GM18951 (cell line): ENCODE results near the gene PEX10.
"Not testable (repeated sequence)": the region's sequence is repeated elsewhere in the genome, so short reads cannot be mapped to it uniquely, and the experiment has no call there.

ENCODE experiments used
- POLR2A ChIP-seq: IDR thresholded peaks from 4 replicates; pipeline ENCODE4 v1.6.1; 2011; ENCODE audit warnings: mild to moderate bottlenecking; ENCODE audit not compliant: insufficient read length, insufficient read depth; ENCODE audit errors: extremely low read depth
- in situ Hi-C: fragments of 300-500 bp; cut with MboI; formaldehyde crosslinking; loops from one replicate; pipeline ENCODE4 v1.12.0; 2022; ENCODE audit warnings: low sequenced_read_pairs, mixed read lengths, inconsistent platforms; ENCODE audit not compliant: unreplicated experiment

Gene PEX10

DNA sequence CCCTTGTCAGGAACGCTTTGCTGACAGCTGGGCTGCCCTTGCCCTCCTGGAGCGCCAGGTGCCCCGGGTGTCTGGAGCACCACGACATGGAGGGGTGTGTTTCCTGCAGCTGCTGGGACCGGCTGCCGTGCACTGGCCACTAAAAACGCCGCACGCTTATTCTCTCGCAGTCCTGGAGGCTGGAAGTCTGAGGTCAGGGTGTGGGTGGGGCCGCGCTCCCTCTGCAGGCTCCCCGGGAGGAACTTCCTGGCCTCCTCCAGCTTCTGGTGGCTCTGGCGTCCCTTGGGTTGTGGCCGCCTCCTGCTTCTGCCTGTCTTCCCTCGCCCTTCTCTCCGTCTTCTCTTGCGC lies 35.7 kb upstream of the PEX10 start:
- in situ Hi-C loops, result no loop called here
- TF ChIP-seq POLR2A, result no peak

DNA sequence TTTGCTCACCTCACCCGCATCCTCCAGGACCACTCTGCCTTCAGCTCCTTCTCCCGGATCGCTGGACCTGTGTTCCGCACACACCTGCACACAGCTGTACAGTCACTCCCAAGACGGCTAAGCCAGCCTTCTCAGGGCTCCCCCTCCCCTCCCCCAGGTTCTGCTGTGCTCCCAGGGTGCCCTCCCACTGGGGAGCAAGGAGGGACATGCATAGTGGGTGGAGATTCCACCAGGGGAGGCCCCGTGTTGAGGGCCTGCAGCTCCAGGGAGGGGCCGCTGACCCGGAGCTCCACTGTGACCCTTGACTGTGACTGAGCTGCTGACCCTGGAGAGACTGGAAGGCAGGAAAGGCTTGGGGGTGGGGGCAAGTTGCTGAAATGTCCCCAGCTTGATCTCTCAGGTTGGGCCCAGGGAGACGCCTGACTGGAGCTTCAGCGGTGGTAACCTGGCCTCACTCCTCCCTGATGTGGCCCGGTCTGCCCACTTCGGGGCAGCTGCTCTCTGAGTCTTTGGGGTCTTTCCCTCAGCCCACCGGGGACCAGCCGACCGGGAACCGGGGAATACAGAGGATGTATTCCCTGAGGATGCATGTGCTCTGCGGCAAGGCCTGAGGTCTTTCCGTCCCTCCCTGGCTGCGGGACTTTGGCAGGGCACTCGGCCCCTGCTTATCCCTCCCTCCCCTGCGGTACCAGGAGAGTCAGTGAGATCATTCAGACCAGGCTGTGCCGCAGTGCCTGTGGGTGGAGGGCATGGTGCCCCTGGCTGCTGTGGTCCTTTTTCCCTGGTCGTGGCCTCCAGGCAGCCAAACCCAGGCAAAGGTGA lies 35.1 kb upstream of the PEX10 start:
- in situ Hi-C loops, result no loop called here
- TF ChIP-seq POLR2A, result no peak

DNA sequence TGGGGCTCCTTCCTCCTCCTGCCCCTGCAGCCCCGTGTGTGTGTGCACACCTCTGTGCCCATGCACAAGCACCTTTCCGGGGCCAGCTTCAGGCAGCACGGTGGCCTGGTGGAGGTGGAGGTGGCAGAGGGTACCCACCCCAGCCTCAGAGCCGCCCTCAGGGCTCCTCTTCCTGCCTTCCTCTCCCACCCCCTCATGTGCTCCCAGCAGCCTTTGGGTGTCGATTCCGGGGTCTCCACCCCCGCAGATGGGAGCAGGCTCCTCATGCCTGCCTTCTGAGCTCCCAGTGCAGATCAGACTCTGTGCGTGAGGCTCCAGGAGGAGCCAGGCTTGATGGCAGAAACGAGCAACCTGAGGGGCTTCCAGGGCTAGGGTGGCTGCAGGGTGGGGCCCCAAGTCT lies 34.5 kb upstream of the PEX10 start:
- in situ Hi-C loops, result no loop called here

DNA sequence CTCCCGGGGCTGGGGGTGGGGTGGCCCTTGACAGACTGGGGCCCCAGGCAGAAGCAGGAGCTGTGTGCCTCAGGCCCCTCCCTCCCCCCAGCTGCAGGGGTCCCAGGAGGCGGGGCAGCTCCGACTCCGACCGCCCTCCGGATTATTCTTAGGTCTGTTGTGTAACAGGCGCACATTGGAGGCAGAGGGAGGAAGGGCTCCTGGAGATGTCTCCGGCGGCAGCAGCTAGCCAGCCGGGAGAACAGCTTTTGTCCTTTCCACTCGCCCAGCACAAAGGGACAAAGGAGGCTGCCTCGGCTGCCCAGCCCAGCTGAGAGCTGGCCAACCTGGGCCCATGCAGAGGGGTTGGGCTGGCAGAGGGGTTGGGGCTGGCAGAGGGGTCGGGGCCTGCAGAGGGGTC lies 34.0 kb upstream of the PEX10 start:
- TF ChIP-seq POLR2A, result no peak
- in situ Hi-C loops, result no loop called here

More for the DNA sequence above, 34.5 kb upstream of the PEX10 start:
- no peak for TF ChIP-seq POLR2A

DNA sequence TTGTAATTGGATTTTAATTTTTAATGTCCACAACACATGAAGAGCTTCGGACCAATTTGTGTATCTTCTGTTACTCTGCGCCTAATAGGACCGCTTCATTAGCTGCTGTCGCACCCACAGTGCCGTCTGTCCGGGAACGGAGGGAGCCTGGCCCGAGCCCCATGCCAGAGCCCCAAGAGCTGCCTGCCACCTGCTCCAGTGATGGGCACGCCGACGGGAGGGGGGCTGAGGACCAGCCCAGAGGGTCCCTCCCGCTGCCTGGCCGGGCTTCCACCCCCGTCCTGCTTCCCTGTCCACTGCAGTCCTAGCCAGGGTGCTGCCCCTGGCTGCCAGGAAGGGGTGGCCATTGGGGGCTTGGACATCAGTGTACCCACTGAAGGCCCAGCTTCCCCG lies 33.5 kb upstream of the PEX10 start:
- no peak for TF ChIP-seq POLR2A
- in situ Hi-C loops, result no loop called here

DNA sequence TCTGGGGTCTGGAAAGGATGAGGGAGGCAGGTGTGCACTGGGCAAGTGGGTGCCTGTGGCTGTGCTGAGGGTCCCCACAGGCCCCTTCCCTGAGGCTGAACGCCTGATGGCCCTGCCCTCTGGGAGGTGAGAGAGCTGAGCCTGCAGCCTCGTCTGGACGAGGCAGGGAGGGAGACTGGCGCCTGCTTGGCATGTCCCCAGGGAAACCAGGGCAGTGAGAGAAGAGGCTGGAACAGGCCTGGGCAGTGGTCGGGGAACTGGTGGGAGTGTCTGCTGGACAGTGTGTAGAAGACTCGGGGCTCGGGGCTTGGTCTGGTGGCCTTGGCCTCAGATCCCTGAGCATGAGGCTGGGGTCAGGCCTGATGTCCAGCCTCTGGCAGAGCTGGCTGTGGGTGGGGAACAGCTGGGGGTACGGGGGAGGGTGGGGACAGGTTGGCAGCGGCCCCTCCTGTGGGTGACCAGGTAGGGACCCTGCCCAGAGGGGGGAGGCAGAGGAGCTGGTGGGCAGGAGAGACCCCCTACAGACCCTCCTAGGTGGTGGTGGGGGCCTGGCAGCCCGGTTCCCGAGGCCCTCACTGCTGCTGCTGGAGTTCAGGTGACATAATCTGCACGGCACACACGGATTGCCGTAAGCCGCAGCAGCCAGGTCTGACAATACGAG lies 32.9 kb upstream of the PEX10 start:
- in situ Hi-C loops, result no loop called here

DNA sequence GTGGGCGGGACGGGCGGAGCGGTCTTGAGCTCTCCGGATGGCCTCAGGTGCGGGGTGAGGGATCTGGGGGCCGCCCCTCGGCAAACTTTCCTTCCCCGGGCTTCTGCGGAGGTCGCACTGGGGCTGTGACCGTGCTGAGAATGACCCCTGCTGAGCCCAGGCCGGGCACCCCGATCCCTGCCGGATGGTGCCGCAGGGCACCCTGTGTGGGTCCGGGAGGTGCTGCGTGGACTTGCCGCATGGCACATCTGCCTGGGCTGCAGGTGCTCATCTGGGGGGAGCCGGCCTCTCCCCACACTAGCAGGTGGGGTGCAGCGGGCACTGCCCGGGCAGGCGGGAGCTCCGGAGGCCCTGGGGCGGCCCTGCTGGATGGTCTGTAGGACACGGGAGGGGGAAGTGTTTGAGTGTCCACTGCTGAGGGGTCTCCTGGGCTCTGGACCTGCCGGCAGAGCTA lies 31.8 kb upstream of the PEX10 start:
- in situ Hi-C loops, result no loop called here
- TF ChIP-seq POLR2A, result no peak

More for the DNA sequence above, 32.9 kb upstream of the PEX10 start:
- TF ChIP-seq POLR2A, result no peak

DNA sequence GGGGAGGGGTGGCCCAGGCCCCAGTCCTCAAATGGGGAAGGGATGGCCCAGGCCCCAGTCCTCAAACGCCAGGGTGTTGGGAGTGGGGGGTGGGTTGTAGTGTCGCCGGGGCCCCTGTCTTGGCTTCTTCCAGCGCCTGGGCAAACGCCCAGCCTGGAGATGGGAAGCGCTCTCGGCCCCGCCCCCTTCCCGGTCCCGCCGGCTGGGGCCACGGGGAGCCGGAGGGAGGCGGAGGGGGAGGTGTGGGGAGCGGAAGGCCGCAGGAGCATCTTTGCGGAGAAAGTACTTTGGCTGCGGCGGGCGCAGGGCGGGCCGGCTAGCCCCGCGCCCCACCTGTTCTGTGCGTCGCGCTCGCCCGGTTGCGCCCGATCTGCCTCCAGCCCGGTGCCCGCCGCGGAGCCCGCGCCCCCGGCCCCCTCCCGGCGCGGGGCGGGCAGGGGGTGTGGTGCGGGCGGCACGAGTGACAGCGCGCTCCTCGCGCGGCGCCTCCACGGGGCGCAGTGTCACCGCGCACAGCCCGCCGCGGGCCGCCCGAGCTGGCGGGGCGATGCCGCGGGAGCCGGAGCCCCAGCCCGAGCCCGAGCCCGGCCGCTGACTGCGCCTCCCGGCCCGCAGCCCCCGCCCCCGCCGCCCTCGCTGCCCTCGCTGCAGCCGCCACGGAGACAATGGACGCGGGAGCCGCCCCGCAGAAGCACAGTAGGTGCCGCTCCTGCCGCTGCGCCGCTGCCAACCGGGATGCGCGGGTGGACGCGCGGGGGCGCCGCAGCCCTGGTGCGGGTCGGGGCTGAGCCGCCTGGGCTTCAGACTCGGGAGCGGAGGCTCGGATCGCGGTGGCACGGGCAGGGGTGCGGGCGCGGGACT lies 31.1 kb upstream of the PEX10 start:
- no peak for TF ChIP-seq POLR2A
- in situ Hi-C loops, result no loop called here

DNA sequence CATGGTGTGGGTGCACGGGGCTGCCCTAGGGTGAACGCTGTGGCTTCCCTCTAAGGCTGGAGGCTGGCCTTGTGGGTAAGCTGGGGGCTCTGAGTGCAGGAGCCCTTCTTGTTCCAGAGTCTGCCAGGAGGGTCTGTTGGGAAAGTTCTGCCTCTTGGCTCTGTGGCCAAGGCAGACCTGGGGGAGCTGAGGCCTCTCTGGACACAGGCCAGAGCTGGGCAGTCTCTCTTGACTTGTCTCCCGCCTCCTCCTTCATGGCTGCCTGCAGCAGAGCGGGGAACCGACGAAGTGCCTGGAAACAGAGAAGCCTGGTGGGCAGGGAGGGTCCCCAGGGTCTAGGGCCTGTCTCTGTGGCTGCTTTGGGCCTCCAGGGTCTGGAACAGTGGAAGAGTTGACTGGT lies 30.3 kb upstream of the PEX10 start:
- in situ Hi-C loops, result no loop called here
- no peak for TF ChIP-seq POLR2A

DNA sequence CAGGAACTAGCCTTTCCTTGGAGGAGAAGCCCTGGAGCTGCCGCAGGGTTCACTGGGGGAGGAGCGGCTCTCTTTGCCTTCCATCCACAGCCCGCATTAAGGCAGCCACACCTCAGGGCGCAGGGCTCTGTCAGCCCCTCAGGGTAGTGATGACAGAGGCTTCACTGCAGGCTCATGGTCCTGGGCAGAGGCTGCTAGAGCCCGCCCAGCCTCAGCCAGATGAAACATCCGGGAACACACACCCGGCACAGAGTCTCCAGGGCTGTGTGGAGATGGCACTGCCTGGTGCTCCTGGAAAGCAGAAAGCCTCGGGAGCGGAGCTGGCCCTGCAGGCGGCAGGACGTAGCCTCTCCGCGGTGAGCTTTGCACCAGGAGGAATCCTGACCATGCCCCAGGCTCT lies 29.4 kb upstream of the PEX10 start:
- in situ Hi-C loops, result no loop called here

DNA sequence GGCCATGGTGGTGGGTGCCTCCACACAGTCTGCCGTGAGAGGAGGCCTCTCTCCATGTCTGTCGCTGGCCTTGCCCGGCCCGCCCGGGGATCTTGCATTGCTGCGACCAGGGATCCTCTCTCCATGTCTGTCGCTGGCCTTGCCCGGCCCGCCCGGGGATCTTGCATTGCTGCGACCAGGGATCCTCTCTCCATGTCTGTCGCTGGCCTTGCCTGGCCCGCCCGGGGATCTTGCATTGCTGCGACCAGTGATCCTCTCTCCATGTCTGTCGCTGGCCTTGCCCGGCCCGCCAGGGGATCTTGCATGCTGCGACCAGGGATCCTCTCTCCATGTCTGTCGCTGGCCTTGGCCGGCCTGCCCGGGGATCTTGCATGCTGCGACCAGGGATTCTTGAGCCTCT lies 28.0 kb upstream of the PEX10 start:
- in situ Hi-C loops, result not testable (repeated sequence)

More for the DNA sequence above, 29.4 kb upstream of the PEX10 start:
- no peak for TF ChIP-seq POLR2A

DNA sequence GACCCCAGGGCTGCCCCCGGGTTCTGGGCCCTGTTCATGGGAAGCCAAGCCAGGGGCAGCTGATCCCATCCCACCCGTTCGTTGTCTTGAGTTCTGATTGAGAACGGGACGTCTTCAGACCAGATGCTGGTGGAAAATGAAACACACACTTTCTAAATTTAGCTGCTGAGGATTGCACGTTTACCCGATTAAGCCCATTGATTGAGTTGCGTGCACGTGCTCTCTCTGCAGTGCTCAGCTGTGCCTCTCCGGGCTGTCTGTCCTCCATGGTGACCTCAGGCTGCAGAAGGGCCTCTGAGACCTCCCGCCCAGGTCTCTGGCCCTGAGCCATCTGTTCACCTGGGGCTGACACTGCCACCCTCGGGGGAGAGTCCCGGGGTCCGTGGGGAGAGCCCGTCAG lies 27.0 kb upstream of the PEX10 start:
- no peak for TF ChIP-seq POLR2A

DNA sequence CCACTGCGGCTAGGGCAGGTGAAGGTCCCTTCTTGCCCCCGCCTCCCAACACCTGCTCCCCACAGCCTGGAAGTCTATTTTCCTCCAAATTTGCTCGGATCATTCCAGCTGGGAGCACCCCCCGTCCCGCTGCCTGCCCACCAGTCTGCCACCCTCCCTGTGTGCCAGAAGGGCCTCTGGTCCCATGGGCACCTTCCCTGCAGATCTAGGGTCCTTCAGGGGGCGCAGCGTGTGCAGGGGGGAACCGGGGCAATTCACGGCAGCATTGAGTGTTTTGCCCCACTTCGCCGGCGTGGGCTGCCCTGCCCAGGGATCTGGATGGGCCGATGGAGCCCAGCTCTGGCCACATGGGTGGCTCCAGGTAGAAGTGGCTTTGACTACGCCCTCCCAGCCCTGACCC lies 26.3 kb upstream of the PEX10 start:
- TF ChIP-seq POLR2A, result no peak
- in situ Hi-C loops, result no loop called here

More for the DNA sequence above, 27.0 kb upstream of the PEX10 start:
- in situ Hi-C loops, result no loop called here
